ENCODE results near the gene DNER. TPM values are rescaled to one million over a fixed set of nuclear protein-coding genes. Genes with fewer than 3 reads are reported as not detected.
"Not testable (repeated sequence)": the region's sequence is repeated elsewhere in the genome, so short reads cannot be mapped to it uniquely, and the experiment has no call there.

Gene DNER
- total and polyA plus RNA-seq, 2 donors from 2014 or later, result 16.5 to 21.9 TPM

- Histone ChIP-seq H3K4me3 (ENCODE audit: low read length in 3 of 3) (no peak overlapping the region), H3K27ac (ENCODE audit: low read depth in 2 of 2, low read length in 2 of 2) (no peak overlapping the region), H3K36me3 (ENCODE audit: control insufficient read depth in 2 of 3, insufficient read depth in 3 of 3, low read length in 3 of 3) (no peaks in the 10 kb centered on the region), H3K9me3 (ENCODE audit: control insufficient read depth in 2 of 3, insufficient read depth in 1 of 3, low read length in 3 of 3) (no peaks in the 10 kb centered on the region), H3K27me3 (ENCODE audit: control insufficient read depth, insufficient read depth, low read length) (no peaks in the 10 kb centered on the region), H3K9ac (ENCODE audit: low read length in 3 of 3) (no peak overlapping the region), H3K4me1 (ENCODE audit: control insufficient read depth in 2 of 3, insufficient read depth in 2 of 3, low read depth in 1 of 3, low read length in 3 of 3) (no peaks in the 10 kb centered on the region)
- no peak for TF ChIP-seq CTCF (IDR thresholded peaks at IDR 0.05; ENCODE audit: borderline replicate concordance, extremely low read depth, insufficient read depth)
- FAIRE-seq (no peak), DNase-seq (no peak)
- intact Hi-C loops (cut with DNase I), result no loop called here
Observed at GRCh38 chr2:229728370-229728769, 14.0 kb upstream of the DNER start.

DNA sequence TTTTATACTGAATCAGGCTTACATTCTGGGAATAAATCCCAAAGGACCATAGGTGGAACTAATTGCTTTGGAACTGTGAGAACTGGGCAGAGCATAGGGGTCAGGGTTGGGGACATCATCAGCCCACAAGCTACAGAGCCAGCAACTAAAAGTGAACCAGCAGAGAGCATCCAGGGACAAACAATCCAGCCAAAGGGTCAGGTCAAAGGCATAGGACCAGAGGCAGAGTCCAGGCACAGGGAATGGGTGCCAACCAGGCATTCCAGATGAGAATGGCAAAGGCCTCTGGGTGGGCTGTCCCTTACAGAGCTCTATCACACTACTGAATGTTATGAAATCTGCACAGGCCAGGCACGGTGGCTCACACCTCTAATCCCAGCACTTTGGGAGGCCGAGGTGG, 12.3 kb upstream of the DNER start:
- H3K4me1 ChIP-seq (ENCODE audit: control insufficient read depth in 2 of 3, insufficient read depth in 2 of 3, low read depth in 1 of 3, low read length in 3 of 3), result no peaks in the 10 kb centered on the region
- no peaks in the 10 kb centered on the region for H3K9me3 ChIP-seq (ENCODE audit: control insufficient read depth in 2 of 3, insufficient read depth in 1 of 3, low read length in 3 of 3)
- H3K4me3 ChIP-seq (ENCODE audit: low read length in 3 of 3), result no peak overlapping the region
- intact Hi-C loops (cut with DNase I), result no loop called here
- H3K27ac ChIP-seq (ENCODE audit: low read depth in 2 of 2, low read length in 2 of 2), result no peak overlapping the region
- no peak overlapping the region for H3K9ac ChIP-seq (ENCODE audit: low read length in 3 of 3)
- no peak for FAIRE-seq
- DNase-seq, result no peak
- no peaks in the 10 kb centered on the region for H3K36me3 ChIP-seq (ENCODE audit: control insufficient read depth in 2 of 3, insufficient read depth in 3 of 3, low read length in 3 of 3)
- H3K27me3 ChIP-seq (ENCODE audit: control insufficient read depth, insufficient read depth, low read length), result no peaks in the 10 kb centered on the region
- TF ChIP-seq CTCF (IDR thresholded peaks at IDR 0.05; ENCODE audit: borderline replicate concordance, extremely low read depth, insufficient read depth), result no peak

DNA sequence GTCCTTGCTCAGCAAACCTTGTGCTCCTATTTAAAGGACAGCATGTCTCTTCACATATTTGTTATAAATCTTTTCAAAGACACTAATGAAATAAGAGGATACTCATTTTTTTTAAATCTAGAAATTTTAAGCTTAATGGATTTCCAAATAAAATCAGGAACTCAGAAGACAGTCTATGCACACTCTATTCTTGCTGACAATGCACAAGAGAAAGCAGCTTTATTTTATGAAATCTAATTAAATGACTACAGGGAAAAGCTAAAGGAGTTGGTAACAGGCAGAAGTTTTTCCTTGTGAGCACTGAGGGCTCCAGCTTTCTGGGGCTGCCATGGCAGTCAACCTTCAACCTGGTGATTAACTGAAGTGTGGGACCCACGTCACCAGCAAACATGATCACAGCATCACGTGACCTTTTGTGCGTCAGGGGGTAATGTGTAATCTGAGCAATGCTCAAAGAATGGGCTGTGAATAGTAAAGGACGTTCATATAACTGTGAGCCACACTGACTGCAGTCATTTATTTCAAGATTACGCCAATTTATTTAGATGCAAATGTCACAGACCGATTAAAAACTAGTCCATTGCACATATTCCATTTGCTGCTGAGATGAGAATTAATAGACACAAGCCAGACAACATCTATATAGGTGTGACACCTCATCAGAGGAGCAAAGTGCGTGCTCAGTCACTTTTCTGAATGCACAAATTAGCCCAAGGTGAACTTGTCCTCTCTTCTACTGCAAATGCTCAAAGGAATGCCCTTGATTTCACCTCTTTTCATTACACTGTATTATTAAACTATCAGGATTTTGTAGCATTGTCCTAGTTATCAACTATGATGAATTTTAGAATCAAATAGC, 11.6 kb upstream of the DNER start:
- no peak for TF ChIP-seq CTCF (IDR thresholded peaks at IDR 0.05; ENCODE audit: borderline replicate concordance, extremely low read depth, insufficient read depth)
- H3K4me1 ChIP-seq (ENCODE audit: control insufficient read depth in 2 of 3, insufficient read depth in 2 of 3, low read depth in 1 of 3, low read length in 3 of 3), result no peaks in the 10 kb centered on the region
- H3K9me3 ChIP-seq (ENCODE audit: control insufficient read depth in 2 of 3, insufficient read depth in 1 of 3, low read length in 3 of 3), result no peaks in the 10 kb centered on the region
- H3K4me3 ChIP-seq (ENCODE audit: low read length in 3 of 3), result no peak overlapping the region
- peak in 4 of 5 donors; percentile 40 to 50 (median 42) for DNase-seq
- no peaks in the 10 kb centered on the region for H3K36me3 ChIP-seq (ENCODE audit: control insufficient read depth in 2 of 3, insufficient read depth in 3 of 3, low read length in 3 of 3)
- intact Hi-C loops (cut with DNase I), result no loop called here
- no peaks in the 10 kb centered on the region for H3K27me3 ChIP-seq (ENCODE audit: control insufficient read depth, insufficient read depth, low read length)
- FAIRE-seq, result no peak
- no peak overlapping the region for H3K9ac ChIP-seq (ENCODE audit: low read length in 3 of 3)
- no peak overlapping the region for H3K27ac ChIP-seq (ENCODE audit: low read depth in 2 of 2, low read length in 2 of 2)

DNA sequence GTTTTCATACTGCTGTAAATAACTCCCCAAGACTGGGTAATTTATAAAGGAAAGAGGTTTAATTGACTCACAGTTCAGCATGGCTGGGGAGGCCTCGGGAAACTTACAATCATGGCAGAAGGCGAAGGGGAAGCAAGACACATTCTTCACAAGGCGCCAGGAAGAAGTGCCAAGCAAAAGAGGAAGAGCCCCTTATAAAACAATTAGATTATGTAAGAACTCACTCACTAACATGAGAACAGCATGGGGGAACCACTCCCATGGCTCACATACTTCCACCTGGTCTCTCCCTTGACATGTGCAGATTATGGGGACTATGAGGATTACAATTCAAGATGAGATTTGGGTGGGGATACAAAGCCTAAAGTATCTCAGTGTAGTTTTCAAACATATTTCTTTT, 8.8 kb upstream of the DNER start:
- H3K4me1 ChIP-seq (ENCODE audit: control insufficient read depth in 2 of 3, insufficient read depth in 2 of 3, low read depth in 1 of 3, low read length in 3 of 3); H3K36me3 ChIP-seq (ENCODE audit: control insufficient read depth in 2 of 3, insufficient read depth in 3 of 3, low read length in 3 of 3); H3K27me3 ChIP-seq (ENCODE audit: control insufficient read depth, insufficient read depth, low read length); H3K4me3 ChIP-seq (ENCODE audit: low read length in 3 of 3); H3K9ac ChIP-seq (ENCODE audit: low read length in 3 of 3); H3K27ac ChIP-seq (ENCODE audit: low read depth in 2 of 2, low read length in 2 of 2); H3K9me3 ChIP-seq (ENCODE audit: control insufficient read depth in 2 of 3, insufficient read depth in 1 of 3, low read length in 3 of 3); FAIRE-seq; intact Hi-C loops (cut with DNase I); DNase-seq: not testable (repeated sequence)

All from kidney (tissue), 14 donors.